T-helper 9 cell (primary cell): Measurements from ENCODE around the gene KCNMB1.

Experiments used
- DNase-seq: peaks from one replicate; pipeline ENCODE4 v3.0.0-alpha.2; 2020

The KCNMB1 gene

GRCh38 chr5:170338933-170339779 lies 50.0 kb downstream of the KCNMB1 start:
- peak; percentile 41 for DNase-seq

- no peak for DNase-seq
These were observed 50.9 kb downstream of the KCNMB1 start for GRCh38 chr5:170338291-170338690.

DNA sequence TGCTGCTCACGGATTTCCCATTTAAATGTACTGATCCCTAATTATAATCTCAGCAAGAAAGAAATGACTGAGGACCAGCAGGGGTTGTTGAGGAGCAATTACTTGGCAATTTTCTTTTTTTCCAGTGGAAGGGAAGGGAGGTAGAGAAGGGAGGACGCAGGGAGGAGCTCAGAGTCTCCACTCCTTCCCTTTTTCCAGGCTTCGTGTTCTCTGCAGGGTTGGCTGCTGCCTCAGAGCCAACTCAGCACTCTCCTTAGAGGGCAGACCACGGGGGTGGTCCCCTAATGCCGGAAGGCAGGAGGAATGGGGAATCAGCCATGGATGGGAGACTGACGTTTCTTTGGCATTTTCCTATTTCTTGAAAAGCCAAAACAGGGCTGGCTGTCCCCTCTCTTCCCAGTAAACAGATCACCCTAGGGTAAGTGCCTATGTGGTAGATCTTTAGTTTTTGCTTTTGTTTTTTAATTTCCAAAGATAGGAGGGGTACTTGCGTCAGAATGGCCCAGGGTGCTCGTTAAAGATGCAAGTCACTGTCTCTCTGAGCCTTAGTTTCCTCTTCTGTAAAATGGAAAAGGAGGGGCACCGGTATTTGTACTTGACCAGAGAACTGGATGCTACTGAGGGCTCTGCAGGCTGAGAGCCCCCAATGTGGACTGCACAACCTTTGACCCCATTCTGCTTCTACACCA lies 52.0 kb downstream of the KCNMB1 start:
- DNase-seq = no peak

DNA sequence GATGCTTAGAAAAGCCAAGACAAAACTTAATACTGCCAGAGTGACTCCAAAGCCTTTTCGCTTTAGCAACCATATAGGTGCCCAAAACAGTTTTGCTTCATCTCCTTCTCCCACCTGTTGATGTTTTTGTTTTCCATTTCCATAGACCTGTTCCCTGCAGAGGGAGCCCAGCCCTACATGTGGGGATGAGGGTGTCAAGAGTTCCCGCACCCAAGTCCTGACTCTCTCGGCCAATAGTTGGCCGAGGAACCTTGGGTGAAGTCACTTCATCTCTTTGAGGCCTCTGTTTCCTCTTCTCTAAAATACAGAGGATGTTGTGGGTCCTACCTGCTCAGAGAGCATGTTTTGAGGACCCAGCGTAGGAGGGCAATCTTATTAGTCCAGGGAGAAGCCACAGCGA lies 53.1 kb downstream of the KCNMB1 start:
- no peak for DNase-seq

DNA sequence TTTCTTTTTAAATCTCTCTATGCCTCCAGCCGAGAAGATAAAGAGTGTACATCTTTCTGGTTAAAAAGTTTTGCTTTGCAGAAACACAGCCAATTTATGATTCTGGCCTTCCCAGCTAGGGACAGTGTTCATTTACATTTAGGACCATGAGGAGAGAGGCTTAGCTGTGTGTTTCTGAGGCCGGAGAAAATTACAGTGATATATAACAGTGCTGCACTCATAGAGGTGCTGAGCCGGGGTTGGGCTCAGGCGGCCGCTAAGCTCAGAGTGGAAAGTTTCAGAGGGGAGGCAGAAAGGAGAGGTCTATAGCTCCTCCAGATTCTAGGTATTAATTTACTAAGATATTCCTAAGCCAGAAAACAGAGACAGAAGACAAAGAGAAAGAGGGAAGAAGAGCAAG lies 54.5 kb downstream of the KCNMB1 start:
- DNase-seq = no peak

GRCh38 chr5:170333161-170333910 lies 55.8 kb downstream of the KCNMB1 start:
- DNase-seq = peak; percentile 49

DNA sequence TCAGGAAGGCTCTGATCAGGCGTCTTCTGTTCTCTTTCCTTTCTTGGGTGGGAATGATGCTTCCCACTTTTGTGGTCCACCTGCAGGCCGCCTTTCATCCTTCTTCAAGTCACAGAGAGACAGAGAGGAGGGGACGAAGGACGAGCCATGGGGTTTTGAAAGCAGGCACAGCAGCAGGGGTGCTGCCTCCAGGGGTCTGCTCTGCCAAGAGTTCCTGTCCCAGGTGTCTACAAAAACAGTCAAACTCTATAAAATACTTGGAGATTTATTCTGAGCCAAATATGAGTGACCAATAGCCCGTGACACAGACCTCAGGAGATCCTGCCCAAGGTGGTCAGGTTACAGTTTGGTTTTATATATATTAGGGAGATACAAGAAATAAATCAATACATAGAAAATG lies 57.1 kb downstream of the KCNMB1 start:
- no peak for DNase-seq

DNA sequence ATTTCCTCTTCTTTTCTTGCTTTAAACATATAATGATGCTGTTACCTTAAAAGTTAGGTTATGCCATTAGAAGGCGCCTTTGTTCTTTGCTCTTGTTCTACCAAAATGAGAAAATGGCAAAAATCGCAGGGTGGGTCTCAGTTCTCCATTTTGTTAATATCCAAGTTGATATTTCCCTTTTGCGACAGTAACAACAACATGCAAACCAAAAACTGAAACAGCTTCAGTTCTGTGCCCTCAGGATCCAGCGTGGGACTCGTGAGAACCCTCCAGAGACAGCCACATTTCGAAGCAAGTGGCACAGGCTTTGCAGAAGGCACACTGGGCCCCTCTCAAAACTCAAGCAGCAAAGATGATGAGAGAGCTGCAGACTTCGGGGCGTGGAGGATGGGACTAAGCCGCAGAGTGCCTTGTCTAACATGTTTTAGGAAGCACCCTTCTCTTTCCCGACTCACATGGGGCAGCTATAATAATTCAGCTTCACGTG lies 58.6 kb downstream of the KCNMB1 start:
- no peak for DNase-seq

GRCh38 chr5:170329524-170329923 lies 59.6 kb downstream of the KCNMB1 start:
- DNase-seq = no peak

DNA sequence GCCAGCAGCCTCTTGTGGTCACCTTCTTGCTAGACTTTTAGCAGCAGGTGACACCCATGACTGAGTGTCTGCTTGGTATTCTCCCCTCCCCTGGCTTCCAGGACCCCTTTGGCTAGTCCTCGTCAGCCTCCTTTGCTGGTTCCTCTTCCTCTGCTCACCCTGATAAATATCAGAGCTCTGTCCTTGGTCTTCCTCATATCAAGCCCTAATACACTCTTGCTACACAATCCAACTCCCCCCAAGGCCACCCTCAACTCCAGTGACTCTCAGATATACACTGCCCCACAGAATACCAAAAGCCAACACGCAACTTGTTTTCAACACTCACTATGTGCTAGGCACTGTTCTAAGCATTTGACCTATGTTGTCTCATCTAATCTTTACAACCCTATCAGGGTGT lies 61.3 kb downstream of the KCNMB1 start:
- no peak for DNase-seq

GRCh38 chr5:170327168-170327567 lies 62.0 kb downstream of the KCNMB1 start:
- DNase-seq = no peak
